Loucy (cell line): ENCODE measurements around the gene RADX.
"Not testable (repeated sequence)": the region's sequence is repeated elsewhere in the genome, so short reads cannot be mapped to it uniquely, and the experiment has no call there.

ENCODE experiments used
- H2AFZ ChIP-seq: fragments of 200-600 bp; sonication (generic); 2 replicates; pipeline ENCODE4 v1.6.0; 2016; ENCODE audit warnings: antibody characterized with exemption, mild to moderate bottlenecking, low read length, moderate library complexity
- H3F3A ChIP-seq: fragments of 200-600 bp; 2 replicates; pipeline ENCODE4 v1.6.0; 2016; ENCODE audit warnings: antibody characterized with exemption, low read depth, mild to moderate bottlenecking
- H3K27me3 ChIP-seq: fragments of 200-600 bp; sonication (generic); 2 replicates; pipeline ENCODE4 v1.6.1; 2014; ENCODE audit warnings: low read length, mild to moderate bottlenecking; ENCODE audit not compliant: insufficient read depth, poor library complexity, severe bottlenecking
- H3K36me3 ChIP-seq: fragments of 200-600 bp; sonication (generic); 2 replicates; pipeline ENCODE4 v1.6.1; 2016; ENCODE audit warnings: low read length; ENCODE audit not compliant: insufficient read depth
- H3K4me1 ChIP-seq: fragments of 200-600 bp; sonication (generic); 2 replicates; pipeline ENCODE4 v1.5.1; 2014; ENCODE audit warnings: low read length, mild to moderate bottlenecking; ENCODE audit not compliant: insufficient read depth, poor library complexity, severe bottlenecking
- H3K4me2 ChIP-seq: fragments of 200-600 bp; sonication (generic); 2 replicates; pipeline ENCODE4 v1.6.0; 2014; ENCODE audit warnings: antibody characterized with exemption, low read length, low read depth, mild to moderate bottlenecking; ENCODE audit not compliant: poor library complexity, severe bottlenecking
- H3K4me3 ChIP-seq: fragments of 200-600 bp; sonication (generic); 2 replicates; pipeline ENCODE4 v1.5.1; 2014; ENCODE audit warnings: low read length, mild to moderate bottlenecking, mixed read lengths; ENCODE audit not compliant: poor library complexity, severe bottlenecking
- H3K79me2 ChIP-seq: fragments of 200-600 bp; sonication (generic); 2 replicates; pipeline ENCODE4 v1.6.1; 2014; ENCODE audit warnings: low read length; ENCODE audit not compliant: insufficient read depth
- H3K9ac ChIP-seq: fragments of 200-600 bp; sonication (generic); 2 replicates; pipeline ENCODE4 v1.6.0; 2014; ENCODE audit warnings: mild to moderate bottlenecking, low read depth, low read length, moderate library complexity; ENCODE audit not compliant: poor library complexity, severe bottlenecking
- H3K9me2 ChIP-seq: fragments of 200-600 bp; sonication (generic); replicated peaks from 2 replicates; pipeline ENCODE4 v1.6.1; 2016; ENCODE audit warnings: low read depth, low read length, mixed read lengths
- H3K9me3 ChIP-seq: fragments of 200-600 bp; sonication (generic); 2 replicates; pipeline ENCODE4 v1.6.1; 2014; ENCODE audit warnings: mild to moderate bottlenecking, antibody characterized with exemption, low read length, low read depth; ENCODE audit not compliant: insufficient read depth
- H4K20me1 ChIP-seq: fragments of 200-600 bp; sonication (generic); 2 replicates; pipeline ENCODE4 v1.6.0; 2014; ENCODE audit warnings: antibody characterized with exemption, low read length, mild to moderate bottlenecking; ENCODE audit not compliant: insufficient read depth, poor library complexity, severe bottlenecking
- EZH2phosphoT487 ChIP-seq: fragments of 200-600 bp; IDR thresholded peaks from 2 replicates; pipeline ENCODE4 v1.6.1; 2018; ENCODE audit warnings: antibody characterized with exemption, mild to moderate bottlenecking, moderate library complexity, borderline replicate concordance
- TF ChIP-seq, protein P1 (sequence below): fragments of 200-600 bp; sonication (generic); conservative IDR thresholded peaks from 2 replicates; pipeline ENCODE4 v1.5.1; 2014; ENCODE audit warnings: mild to moderate bottlenecking, antibody characterized with exemption, low read length

The RADX gene

DNA sequence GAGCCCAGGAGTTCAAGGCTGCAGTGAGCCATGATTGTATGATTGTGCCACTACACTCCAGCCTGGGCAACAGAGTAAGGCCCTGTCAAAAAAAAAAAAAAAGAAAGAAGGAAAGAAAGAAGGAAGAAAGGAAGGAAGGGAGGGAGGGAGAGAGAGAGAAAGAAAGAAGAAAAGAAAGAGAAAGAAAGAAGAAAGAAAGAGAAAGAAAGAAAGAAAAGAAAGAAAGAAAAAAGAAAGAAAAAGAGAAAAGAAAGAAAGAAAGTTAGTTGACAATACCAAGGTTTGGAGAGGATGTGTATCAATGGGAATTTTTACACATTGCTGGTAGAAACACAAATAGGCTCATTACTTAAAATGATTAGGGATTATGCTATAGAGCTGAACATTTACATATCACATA is 19.8 kb downstream of the RADX start:
- no peak overlapping the region for H3K4me2 ChIP-seq
- H3K9me3 ChIP-seq, result no peaks in the 10 kb centered on the region
- no peak for TF ChIP-seq EZH2phosphoT487
- TF ChIP-seq, protein P1, sequence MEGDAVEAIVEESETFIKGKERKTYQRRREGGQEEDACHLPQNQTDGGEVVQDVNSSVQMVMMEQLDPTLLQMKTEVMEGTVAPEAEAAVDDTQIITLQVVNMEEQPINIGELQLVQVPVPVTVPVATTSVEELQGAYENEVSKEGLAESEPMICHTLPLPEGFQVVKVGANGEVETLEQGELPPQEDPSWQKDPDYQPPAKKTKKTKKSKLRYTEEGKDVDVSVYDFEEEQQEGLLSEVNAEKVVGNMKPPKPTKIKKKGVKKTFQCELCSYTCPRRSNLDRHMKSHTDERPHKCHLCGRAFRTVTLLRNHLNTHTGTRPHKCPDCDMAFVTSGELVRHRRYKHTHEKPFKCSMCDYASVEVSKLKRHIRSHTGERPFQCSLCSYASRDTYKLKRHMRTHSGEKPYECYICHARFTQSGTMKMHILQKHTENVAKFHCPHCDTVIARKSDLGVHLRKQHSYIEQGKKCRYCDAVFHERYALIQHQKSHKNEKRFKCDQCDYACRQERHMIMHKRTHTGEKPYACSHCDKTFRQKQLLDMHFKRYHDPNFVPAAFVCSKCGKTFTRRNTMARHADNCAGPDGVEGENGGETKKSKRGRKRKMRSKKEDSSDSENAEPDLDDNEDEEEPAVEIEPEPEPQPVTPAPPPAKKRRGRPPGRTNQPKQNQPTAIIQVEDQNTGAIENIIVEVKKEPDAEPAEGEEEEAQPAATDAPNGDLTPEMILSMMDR, result no peak
- H3K79me2 ChIP-seq, result no peaks in the 10 kb centered on the region
- H4K20me1 ChIP-seq, result no peaks in the 10 kb centered on the region
- no peaks in the 10 kb centered on the region for H3K27me3 ChIP-seq
- H3K36me3 ChIP-seq, result no peaks in the 10 kb centered on the region
- H2AFZ ChIP-seq, result no peak overlapping the region
- H3K9me2 ChIP-seq, result no peaks in the 10 kb centered on the region
- no peaks in the 10 kb centered on the region for H3F3A ChIP-seq
- H3K9ac ChIP-seq, result no peak overlapping the region
- no peaks in the 10 kb centered on the region for H3K4me1 ChIP-seq
- H3K4me3 ChIP-seq, result no peak overlapping the region

DNA sequence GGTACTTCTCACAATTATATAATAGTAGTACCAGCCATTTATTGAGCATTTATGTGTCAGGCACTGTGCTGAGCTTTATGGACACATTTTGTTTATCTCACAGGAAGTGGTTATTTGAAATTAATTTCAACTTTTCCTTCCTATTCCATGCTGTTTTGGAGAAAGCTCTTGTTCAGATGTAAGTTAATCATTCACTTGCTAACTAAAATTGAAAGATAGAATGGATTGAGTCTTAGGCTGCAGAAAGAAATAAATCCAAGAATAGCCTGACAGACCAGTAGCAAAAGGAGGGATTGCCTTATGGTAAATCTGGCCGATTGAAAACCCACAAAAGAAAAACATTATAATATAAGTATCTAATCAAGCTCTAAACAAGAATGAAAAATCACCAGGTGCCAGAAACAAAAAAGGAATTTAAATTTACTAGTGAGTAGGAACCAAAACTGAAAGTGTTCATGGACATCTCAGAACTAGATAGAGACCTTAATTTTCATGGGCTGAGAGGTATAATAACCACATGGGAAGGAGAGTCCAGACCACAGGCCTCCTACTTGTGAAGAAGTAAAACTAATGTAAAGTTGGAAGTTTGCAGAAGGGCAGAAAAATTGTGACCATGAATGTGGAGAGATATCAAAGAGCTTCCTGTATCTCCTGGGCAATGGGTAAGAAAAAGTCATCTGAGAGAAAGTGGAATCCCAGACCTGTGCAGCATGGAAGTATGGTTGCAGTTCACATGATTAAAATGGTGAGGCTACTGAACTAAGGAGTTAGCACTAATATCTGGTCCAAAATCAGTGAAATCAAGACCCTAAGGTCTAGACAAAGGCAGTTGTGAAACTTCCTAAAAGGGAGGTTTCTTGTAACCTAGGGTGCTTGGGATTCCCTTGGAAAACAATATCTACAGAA is 38.0 kb downstream of the RADX start:
- no peaks in the 10 kb centered on the region for H4K20me1 ChIP-seq
- TF ChIP-seq, protein P1, result no peak
- TF ChIP-seq EZH2phosphoT487, result no peak
- H3K4me1 ChIP-seq, result no peaks in the 10 kb centered on the region
- H3K27me3 ChIP-seq, result no peaks in the 10 kb centered on the region
- H3K9me3 ChIP-seq, result no peaks in the 10 kb centered on the region
- no peaks in the 10 kb centered on the region for H3K79me2 ChIP-seq
- no peak overlapping the region for H3K4me3 ChIP-seq
- H3K9ac ChIP-seq, result no peak overlapping the region
- no peak overlapping the region for H3K4me2 ChIP-seq
- H3K9me2 ChIP-seq, result no peaks in the 10 kb centered on the region
- no peaks in the 10 kb centered on the region for H3F3A ChIP-seq
- H2AFZ ChIP-seq, result no peak overlapping the region
- no peaks in the 10 kb centered on the region for H3K36me3 ChIP-seq

DNA sequence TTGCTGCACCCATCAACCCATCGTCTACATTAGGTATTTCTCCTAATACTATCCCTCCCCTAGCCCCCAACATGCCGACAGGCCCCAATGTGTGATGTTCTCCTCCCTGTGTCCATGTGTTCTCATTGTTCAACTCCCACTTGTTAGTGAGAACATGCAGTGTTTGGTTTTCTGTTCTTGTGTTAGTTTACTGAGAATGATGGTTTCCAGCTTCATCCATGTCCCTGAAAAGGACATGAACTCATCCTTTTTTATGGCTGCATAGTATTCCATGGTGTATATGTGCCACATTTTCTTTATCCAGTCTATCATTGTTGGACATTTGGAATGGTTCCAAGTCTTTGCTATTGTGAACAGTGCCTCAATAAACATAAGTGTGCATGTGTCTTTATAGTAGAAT is 41.8 kb downstream of the RADX start:
- not testable (repeated sequence) for H3K4me1 ChIP-seq, H3K27me3 ChIP-seq, H3F3A ChIP-seq, H3K4me2 ChIP-seq, H4K20me1 ChIP-seq, H3K4me3 ChIP-seq, H3K9me3 ChIP-seq, H3K9ac ChIP-seq, H3K9me2 ChIP-seq, H3K36me3 ChIP-seq, H2AFZ ChIP-seq, H3K79me2 ChIP-seq

DNA sequence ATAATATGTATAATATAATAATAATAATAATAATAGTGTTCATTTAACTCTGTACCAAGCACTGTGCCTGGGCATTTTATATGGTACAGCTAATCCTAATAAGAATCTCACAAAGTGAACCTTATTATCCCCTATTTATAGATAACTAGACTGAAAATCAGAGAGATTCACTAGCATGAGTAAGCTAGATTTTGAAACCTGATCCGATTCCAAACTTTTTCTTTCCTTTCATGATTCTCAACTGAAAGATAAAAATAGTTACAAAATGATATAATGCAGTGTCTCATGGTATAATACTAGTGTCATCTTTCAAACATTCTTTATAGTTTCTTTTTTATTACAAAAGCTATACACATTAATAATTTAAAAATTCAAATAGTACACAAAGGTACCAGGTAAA is 58.9 kb downstream of the RADX start:
- no peak overlapping the region for H3K4me2 ChIP-seq
- no peak overlapping the region for H3K4me3 ChIP-seq
- no peak for TF ChIP-seq EZH2phosphoT487
- TF ChIP-seq, protein P1, result no peak
- no peaks in the 10 kb centered on the region for H4K20me1 ChIP-seq
- no peaks in the 10 kb centered on the region for H3K27me3 ChIP-seq
- H3K9me3 ChIP-seq, result no peaks in the 10 kb centered on the region
- no peaks in the 10 kb centered on the region for H3K36me3 ChIP-seq
- H3K79me2 ChIP-seq, result no peaks in the 10 kb centered on the region
- no peaks in the 10 kb centered on the region for H3K4me1 ChIP-seq
- H3K9ac ChIP-seq, result no peak overlapping the region
- H2AFZ ChIP-seq, result no peak overlapping the region
- H3K9me2 ChIP-seq, result no peaks in the 10 kb centered on the region
- no peaks in the 10 kb centered on the region for H3F3A ChIP-seq
